ENCODE results near the gene HEATR1. TPM values are rescaled to one million over a fixed set of nuclear protein-coding genes. Genes with fewer than 3 reads are reported as not detected.
"Not testable (repeated sequence)": the region's sequence is repeated elsewhere in the genome, so short reads cannot be mapped to it uniquely, and the experiment has no call there.

The HEATR1 gene
- total RNA-seq, 4 donors from 2014 or later: 11.6 to 17.5 (median 15.8) TPM

GRCh38 chr1:236508593-236509027 lies 95.7 kb downstream of the HEATR1 start:
- no peak overlapping the region for H3K4me3 ChIP-seq
- H3K27ac ChIP-seq: no peak overlapping the region

GRCh38 chr1:236507022-236507700 lies 97.2 kb downstream of the HEATR1 start:
- Histone ChIP-seq H3K9me3 (no peaks in the 10 kb centered on the region), H3K27ac (no peak overlapping the region), H3K27me3 (no peaks in the 10 kb centered on the region), H3K4me1 (peaks cover 4 to 5% of the 10 kb centered on the region in 2 donors), H3K4me3 (no peak overlapping the region), H3K36me3 (no peaks in the 10 kb centered on the region)
- intact Hi-C loops (cut with DNase I; ENCODE audit: low total_unique reads) (no loop called here), in situ Hi-C loops (cut with MboI; ENCODE audit: low sequenced_read_pairs in 4 of 4) (no loop called here)
- no peak for DNase-seq
- TF ChIP-seq POLR2A (IDR thresholded peaks at IDR 0.05) (no peak), CTCF (IDR thresholded peaks at IDR 0.05 in 4 of 5, conservative IDR thresholded peaks at IDR 0.05 in 1 of 5) (no peak)
- ATAC-seq: no peak

More at GRCh38 chr1:236508593-236509027, 95.7 kb downstream of the HEATR1 start:
- no peak for DNase-seq
- TF ChIP-seq CTCF (IDR thresholded peaks at IDR 0.05 in 4 of 5, conservative IDR thresholded peaks at IDR 0.05 in 1 of 5) (no peak), POLR2A (IDR thresholded peaks at IDR 0.05) (no peak)
- no peaks in the 10 kb centered on the region for H3K9me3 ChIP-seq
- no peaks in the 10 kb centered on the region for H3K27me3 ChIP-seq
- H3K36me3 ChIP-seq: no peaks in the 10 kb centered on the region
- peaks cover 0 to 5% of the 10 kb centered on the region in 2 donors for H3K4me1 ChIP-seq
- intact Hi-C loops (cut with DNase I; ENCODE audit: low total_unique reads): no loop called here
- ATAC-seq: no peak
- in situ Hi-C loops (cut with MboI; ENCODE audit: low sequenced_read_pairs in 4 of 4): no loop called here

GRCh38 chr1:236504338-236504737 lies 100.0 kb downstream of the HEATR1 start:
- DNase-seq; ATAC-seq; intact Hi-C loops (cut with DNase I; ENCODE audit: low total_unique reads); H3K4me1 ChIP-seq; H3K4me3 ChIP-seq; in situ Hi-C loops (cut with MboI; ENCODE audit: low sequenced_read_pairs in 4 of 4); H3K36me3 ChIP-seq; H3K27me3 ChIP-seq; H3K27ac ChIP-seq; H3K9me3 ChIP-seq: not testable (repeated sequence)

GRCh38 chr1:236502972-236503639 lies 101.2 kb downstream of the HEATR1 start:
- Histone ChIP-seq H3K9me3 (no peaks in the 10 kb centered on the region), H3K4me1 (peaks cover 4 to 5% of the 10 kb centered on the region in 2 donors), H3K27me3 (no peaks in the 10 kb centered on the region), H3K27ac (no peak overlapping the region), H3K4me3 (peak overlapping the region in 3 of 4 donors; percentile 17 to 31 (median 27)), H3K36me3 (no peaks in the 10 kb centered on the region)
- intact Hi-C loops (cut with DNase I; ENCODE audit: low total_unique reads) (no loop called here), in situ Hi-C loops (cut with MboI; ENCODE audit: low sequenced_read_pairs in 4 of 4) (no loop called here)
- no peak for TF ChIP-seq POLR2A (IDR thresholded peaks at IDR 0.05)
- TF ChIP-seq CTCF (IDR thresholded peaks at IDR 0.05 in 4 of 5, conservative IDR thresholded peaks at IDR 0.05 in 1 of 5): no peak
- DNase-seq (peak; percentile 4 to 13), ATAC-seq (no peak)

- Histone ChIP-seq H3K4me3 (peak overlapping the region in 1 of 4 donors; percentile 31), H3K27ac (no peak overlapping the region), H3K36me3 (no peaks in the 10 kb centered on the region), H3K9me3 (no peaks in the 10 kb centered on the region), H3K27me3 (no peaks in the 10 kb centered on the region), H3K4me1 (peaks cover 4 to 5% of the 10 kb centered on the region in 2 donors)
- intact Hi-C loops (cut with DNase I; ENCODE audit: low total_unique reads): no loop called here
- in situ Hi-C loops (cut with MboI; ENCODE audit: low sequenced_read_pairs in 4 of 4): no loop called here
- no peak for TF ChIP-seq CTCF (IDR thresholded peaks at IDR 0.05 in 4 of 5, conservative IDR thresholded peaks at IDR 0.05 in 1 of 5)
- no peak for TF ChIP-seq POLR2A (IDR thresholded peaks at IDR 0.05)
- ATAC-seq: no peak
- DNase-seq: no peak
These were observed 101.7 kb downstream of the HEATR1 start for GRCh38 chr1:236502579-236502971.
